Measurements from ENCODE around the gene BRI3. TPM values are rescaled to one million over a fixed set of nuclear protein-coding genes. Genes with fewer than 3 reads are reported as not detected.
"Not testable (repeated sequence)": the region's sequence is repeated elsewhere in the genome, so short reads cannot be mapped to it uniquely, and the experiment has no call there.

Gene BRI3
- total RNA-seq, 2 experiments from 2014 or later, result 44.9 to 47.6 TPM

DNA sequence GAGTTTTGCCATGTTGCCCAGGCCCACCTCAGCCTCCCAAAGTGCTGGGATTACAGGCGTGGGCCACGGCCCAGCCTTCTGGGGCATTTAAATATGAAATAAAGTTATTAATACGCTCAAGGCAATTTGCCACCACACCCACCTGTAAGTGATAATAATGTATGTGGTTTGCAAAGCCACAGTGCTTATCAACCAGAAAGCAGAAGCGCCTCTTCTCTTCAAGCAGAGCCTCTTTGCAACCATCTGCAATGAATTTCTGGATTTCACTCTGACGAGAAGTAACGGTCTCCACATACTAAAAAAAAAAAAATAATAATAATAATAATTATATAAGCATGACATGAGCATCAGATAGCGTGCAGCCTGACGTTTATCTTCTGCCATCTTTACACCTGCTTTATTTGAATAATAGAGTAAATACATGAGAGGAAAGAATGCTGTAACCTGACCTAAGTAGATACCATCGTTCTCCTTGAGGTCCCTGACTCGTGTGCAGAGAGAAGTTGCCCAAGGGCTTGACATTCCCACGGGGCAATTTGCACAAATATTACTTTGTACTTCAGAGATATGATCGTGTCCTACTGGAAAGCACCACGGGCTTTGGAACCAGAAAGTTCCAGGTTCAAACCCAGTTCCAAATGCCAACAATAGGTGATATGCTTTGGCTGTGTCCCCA, 34.0 kb downstream of the BRI3 start:
- DNase-seq, result no peak
- Mint-ChIP-seq H3K4me1 (ENCODE audit: low read depth) (no peaks in the 10 kb centered on the region), H3K4me3 (no peak overlapping the region), H3K27me3 (no peaks in the 10 kb centered on the region), H3K36me3 (ENCODE audit: low read depth) (no peaks in the 10 kb centered on the region), H3K9me3 (no peaks in the 10 kb centered on the region), H3K27ac (no peak overlapping the region)
- CTCF ChIA-PET, result no interaction called here
- POLR2A ChIA-PET, result no interaction called here
- ATAC-seq, result no peak
- intact Hi-C loops (cut with micrococcal nuclease), result no loop called here
- TF ChIP-seq, protein P1, sequence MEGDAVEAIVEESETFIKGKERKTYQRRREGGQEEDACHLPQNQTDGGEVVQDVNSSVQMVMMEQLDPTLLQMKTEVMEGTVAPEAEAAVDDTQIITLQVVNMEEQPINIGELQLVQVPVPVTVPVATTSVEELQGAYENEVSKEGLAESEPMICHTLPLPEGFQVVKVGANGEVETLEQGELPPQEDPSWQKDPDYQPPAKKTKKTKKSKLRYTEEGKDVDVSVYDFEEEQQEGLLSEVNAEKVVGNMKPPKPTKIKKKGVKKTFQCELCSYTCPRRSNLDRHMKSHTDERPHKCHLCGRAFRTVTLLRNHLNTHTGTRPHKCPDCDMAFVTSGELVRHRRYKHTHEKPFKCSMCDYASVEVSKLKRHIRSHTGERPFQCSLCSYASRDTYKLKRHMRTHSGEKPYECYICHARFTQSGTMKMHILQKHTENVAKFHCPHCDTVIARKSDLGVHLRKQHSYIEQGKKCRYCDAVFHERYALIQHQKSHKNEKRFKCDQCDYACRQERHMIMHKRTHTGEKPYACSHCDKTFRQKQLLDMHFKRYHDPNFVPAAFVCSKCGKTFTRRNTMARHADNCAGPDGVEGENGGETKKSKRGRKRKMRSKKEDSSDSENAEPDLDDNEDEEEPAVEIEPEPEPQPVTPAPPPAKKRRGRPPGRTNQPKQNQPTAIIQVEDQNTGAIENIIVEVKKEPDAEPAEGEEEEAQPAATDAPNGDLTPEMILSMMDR (IDR thresholded peaks at IDR 0.05), result no peak

DNA sequence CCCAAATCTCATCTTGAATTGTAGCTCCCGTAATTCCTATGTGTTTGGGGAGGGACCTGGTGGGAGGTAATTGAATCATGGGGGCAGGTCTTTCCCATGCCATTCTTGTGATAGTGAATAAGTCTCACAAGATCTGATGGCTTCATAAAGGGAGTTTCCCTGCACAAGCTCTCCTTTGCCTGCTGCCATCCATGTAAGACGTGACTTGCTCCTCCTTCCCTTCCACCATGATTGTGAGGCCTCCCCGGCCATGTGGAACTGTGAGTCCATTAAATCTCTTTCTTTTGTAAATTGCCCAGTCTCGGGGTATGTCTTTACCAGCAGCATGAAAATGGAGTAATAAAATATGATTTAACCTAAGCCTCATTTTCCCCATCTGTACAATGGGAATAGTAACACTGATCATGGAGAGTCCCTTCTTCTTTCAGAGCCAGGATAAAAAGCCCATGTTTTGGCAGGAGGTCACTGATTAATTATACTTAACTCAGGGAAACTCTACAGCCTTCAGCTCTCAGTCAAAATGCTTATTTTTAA, 34.6 kb downstream of the BRI3 start:
- H3K36me3 Mint-ChIP-seq (ENCODE audit: low read depth); intact Hi-C loops (cut with micrococcal nuclease); CTCF ChIA-PET; ATAC-seq; H3K27me3 Mint-ChIP-seq; H3K9me3 Mint-ChIP-seq; H3K27ac Mint-ChIP-seq; H3K4me3 Mint-ChIP-seq; POLR2A ChIA-PET; H3K4me1 Mint-ChIP-seq (ENCODE audit: low read depth); DNase-seq: not testable (repeated sequence)

DNA sequence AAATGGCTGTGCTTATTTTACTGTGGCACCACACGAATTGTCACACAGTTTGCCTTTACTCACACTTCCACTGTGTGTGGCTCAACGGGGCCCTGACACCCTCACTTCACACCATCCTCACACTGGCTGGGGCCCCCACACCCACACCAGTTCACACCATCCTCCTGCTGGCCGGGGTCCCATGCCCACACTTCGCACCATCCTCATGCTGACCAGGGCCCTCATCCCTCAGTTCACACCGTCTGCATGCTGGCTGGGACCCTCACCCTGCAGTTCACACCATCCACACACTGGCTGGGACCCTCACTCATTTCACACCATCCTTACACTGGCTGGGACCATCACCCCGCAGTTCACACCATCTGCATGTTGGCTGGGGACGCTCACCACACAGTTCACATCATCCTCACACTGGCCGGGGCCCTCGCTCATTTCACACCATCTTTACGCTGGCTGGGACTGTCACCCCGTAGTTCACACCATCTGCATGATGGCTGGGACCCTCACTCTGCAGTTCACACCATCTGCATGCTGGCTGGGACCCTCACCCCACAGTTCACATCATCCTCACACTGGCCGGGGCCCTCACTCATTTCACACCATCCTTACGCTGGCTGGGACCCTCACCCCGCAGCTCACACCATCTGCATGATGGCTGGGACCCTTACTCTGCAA, 36.0 kb downstream of the BRI3 start:
- H3K4me3 Mint-ChIP-seq, result no peak overlapping the region
- intact Hi-C loops (cut with micrococcal nuclease), result no loop called here
- H3K27me3 Mint-ChIP-seq, result peaks cover 5% of the 10 kb centered on the region
- DNase-seq (no peak), ATAC-seq (no peak)
- H3K9me3 Mint-ChIP-seq, result no peaks in the 10 kb centered on the region
- no peaks in the 10 kb centered on the region for H3K36me3 Mint-ChIP-seq (ENCODE audit: low read depth)
- ChIA-PET POLR2A (no interaction called here), CTCF (no interaction called here)
- TF ChIP-seq, protein P1 (IDR thresholded peaks at IDR 0.05), result no peak
- no peak overlapping the region for H3K27ac Mint-ChIP-seq
- no peaks in the 10 kb centered on the region for H3K4me1 Mint-ChIP-seq (ENCODE audit: low read depth)

DNA sequence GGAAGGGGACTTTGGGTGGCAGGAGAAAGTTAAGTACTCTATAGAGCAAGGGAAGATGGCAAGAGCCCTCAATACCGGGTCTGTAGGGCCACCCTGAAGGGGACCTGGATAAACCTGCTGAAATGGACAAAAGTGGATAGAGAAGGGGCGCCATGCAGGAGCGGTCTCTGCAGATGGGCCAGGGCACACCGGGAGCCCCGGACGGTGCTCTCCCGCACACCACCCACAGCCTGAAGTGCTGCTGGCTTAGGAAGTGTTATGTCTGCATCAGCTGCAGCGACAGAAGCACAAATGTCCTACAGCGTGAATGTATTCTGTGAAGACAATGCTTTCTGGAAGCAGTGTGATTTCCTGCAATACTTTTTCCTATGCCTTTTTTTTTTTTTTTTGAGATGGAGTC, 37.7 kb downstream of the BRI3 start:
- POLR2A ChIA-PET, result no interaction called here
- Mint-ChIP-seq H3K4me1 (ENCODE audit: low read depth) (no peaks in the 10 kb centered on the region), H3K27ac (no peak overlapping the region), H3K9me3 (no peaks in the 10 kb centered on the region), H3K27me3 (peaks cover 14% of the 10 kb centered on the region), H3K4me3 (no peak overlapping the region), H3K36me3 (ENCODE audit: low read depth) (no peaks in the 10 kb centered on the region)
- CTCF ChIA-PET, result no interaction called here
- ATAC-seq (no peak), DNase-seq (no peak)
- TF ChIP-seq, protein P1 (IDR thresholded peaks at IDR 0.05), result no peak
- intact Hi-C loops (cut with micrococcal nuclease), result no loop called here

DNA sequence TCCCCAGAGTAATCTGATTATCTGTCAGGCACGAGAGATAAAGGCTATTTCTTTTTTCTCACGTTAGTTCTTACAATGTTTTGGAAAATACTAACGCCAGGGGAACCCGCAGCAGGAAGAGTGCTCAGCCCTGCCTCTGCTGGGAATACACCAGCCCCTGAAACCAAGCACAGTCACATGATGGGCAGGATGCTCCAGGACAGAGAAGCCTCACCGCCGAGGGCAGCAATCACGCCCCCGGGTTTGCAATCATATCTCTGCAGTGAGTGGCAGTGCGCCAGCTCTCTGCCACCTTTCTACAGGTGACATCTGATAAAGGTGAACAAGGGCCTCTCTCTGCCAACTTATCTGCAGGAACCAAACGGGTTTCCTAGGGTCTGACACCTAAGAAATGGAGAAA, 39.8 kb downstream of the BRI3 start:
- CTCF ChIA-PET, result no interaction called here
- H3K4me3 Mint-ChIP-seq, result no peak overlapping the region
- TF ChIP-seq, protein P1 (IDR thresholded peaks at IDR 0.05), result no peak
- no peak overlapping the region for H3K27ac Mint-ChIP-seq
- intact Hi-C loops (cut with micrococcal nuclease), result no loop called here
- ATAC-seq (no peak), DNase-seq (no peak)
- H3K27me3 Mint-ChIP-seq, result peaks cover 14% of the 10 kb centered on the region
- H3K36me3 Mint-ChIP-seq (ENCODE audit: low read depth), result no peaks in the 10 kb centered on the region
- POLR2A ChIA-PET, result no interaction called here
- H3K9me3 Mint-ChIP-seq, result no peaks in the 10 kb centered on the region
- no peaks in the 10 kb centered on the region for H3K4me1 Mint-ChIP-seq (ENCODE audit: low read depth)

All from activated CD8-positive, alpha-beta T cell treated with anti-CD3 and anti-CD28 coated beads for 36 hours (primary cell).